CD14-positive monocyte (primary cell): ENCODE results near the gene LEPROT. TPM values are rescaled to one million over a fixed set of nuclear protein-coding genes. Genes with fewer than 3 reads are reported as not detected.

Source experiments
- DNase-seq, 3 donors: peaks; one replicate each; pipeline ENCODE4 v3.0.0-alpha.2; 2011 to 2022
- H2AFZ ChIP-seq: 2 replicates; pipeline ENCODE4 v1.6.0; 2012; ENCODE audit warnings: mild to moderate bottlenecking, low read depth, low read length, inconsistent platforms; ENCODE audit not compliant: insufficient read depth, poor library complexity, severe bottlenecking
- H3K27ac ChIP-seq, 2 donors: 1 replicate in 1 of 2; 2 replicates in 1 of 2; pipeline ENCODE4 v1.5.1; 2012 to 2013; ENCODE audit warnings: low read length in 2 of 2, control low read depth in 1 of 2, inconsistent platforms in 1 of 2, low read depth in 1 of 2, mild to moderate bottlenecking in 1 of 2
- H3K27me3 ChIP-seq, 2 donors: one replicate each; pipeline versions ENCODE4 v1.6.0 to v1.6.1; 2011 to 2013; ENCODE audit warnings: low read length in 2 of 2; ENCODE audit not compliant: control insufficient read depth in 2 of 2, insufficient read depth in 2 of 2
- H3K36me3 ChIP-seq, 2 donors: replicated peaks in 1 of 2; 1 replicate in 1 of 2; 2 replicates in 1 of 2; pipeline versions ENCODE4 v1.5.1 to v1.6.1; 2012 to 2013; ENCODE audit warnings: low read length in 2 of 2, control low read depth in 1 of 2, inconsistent platforms in 1 of 2, mild to moderate bottlenecking in 1 of 2; ENCODE audit not compliant: insufficient read depth in 2 of 2, control insufficient read depth in 1 of 2
- H3K4me1 ChIP-seq, 2 donors: 1 replicate in 1 of 2; 2 replicates in 1 of 2; pipeline versions ENCODE4 v1.5.1 to v1.6.1; 2012 to 2013; ENCODE audit warnings: low read length in 2 of 2, control low read depth in 1 of 2, inconsistent platforms in 1 of 2, mild to moderate bottlenecking in 1 of 2, moderate library complexity in 1 of 2; ENCODE audit not compliant: insufficient read depth in 2 of 2, control insufficient read depth in 1 of 2
- H3K4me2 ChIP-seq: replicated peaks from 2 replicates; pipeline ENCODE3; 2012; ENCODE audit warnings: low read length, moderate library complexity, mild to moderate bottlenecking; ENCODE audit not compliant: poor library complexity, severe bottlenecking; ENCODE audit errors: extremely low read depth
- H3K4me3 ChIP-seq, 3 experiments: fragments of 200-600 bp in 1 of 3; sonication (generic) in 1 of 3; replicated peaks in 1 of 3; 1 replicate in 2 of 3; 2 replicates in 1 of 3; pipeline ENCODE4 v1.5.1; 2011 to 2013; ENCODE audit warnings: low read length in 3 of 3, mild to moderate bottlenecking in 3 of 3, control low read depth in 2 of 3, low read depth in 2 of 3, inconsistent platforms in 1 of 3, moderate library complexity in 1 of 3
- H3K79me2 ChIP-seq: 2 replicates; pipeline ENCODE4 v1.6.0; 2012; ENCODE audit warnings: mild to moderate bottlenecking, control low read depth, inconsistent platforms, low read length, moderate library complexity; ENCODE audit not compliant: insufficient read depth
- H3K9ac ChIP-seq: 2 replicates; pipeline ENCODE4 v1.6.0; 2017; ENCODE audit warnings: low read length, mild to moderate bottlenecking; ENCODE audit not compliant: insufficient read depth, poor library complexity, severe bottlenecking
- H3K9me3 ChIP-seq, 2 donors: replicated peaks in 1 of 2; 1 replicate in 1 of 2; 2 replicates in 1 of 2; pipeline versions ENCODE4 v1.5.1 to v1.6.1; 2012 to 2013; ENCODE audit warnings: low read length in 2 of 2, control low read depth in 1 of 2; ENCODE audit not compliant: control insufficient read depth in 1 of 2, insufficient read depth in 1 of 2
- H4K20me1 ChIP-seq: 2 replicates; pipeline ENCODE4 v1.6.0; 2012; ENCODE audit warnings: mild to moderate bottlenecking, low read length, control low read depth, moderate library complexity; ENCODE audit not compliant: insufficient read depth
- H3K27ac Mint-ChIP-seq, 7 donors: one replicate each; pipeline ENCODE4 v1.8.0; 2020; ENCODE audit warnings: mild to moderate bottlenecking in 7 of 7, mixed read lengths in 7 of 7, moderate library complexity in 6 of 7, inconsistent platforms in 2 of 7
- H3K27me3 Mint-ChIP-seq, 3 donors: one replicate each; pipeline ENCODE4 v1.8.0; 2021 to 2022; ENCODE audit warnings: low read depth in 3 of 3, mild to moderate bottlenecking in 3 of 3, mixed read lengths in 3 of 3, moderate library complexity in 3 of 3, inconsistent platforms in 1 of 3
- H3K36me3 Mint-ChIP-seq, 2 donors: one replicate each; pipeline ENCODE4 v1.8.0; 2020; ENCODE audit warnings: mixed read lengths in 2 of 2, inconsistent platforms in 1 of 2, mild to moderate bottlenecking in 1 of 2
- H3K4me1 Mint-ChIP-seq: one replicate; pipeline ENCODE4 v1.8.0; 2020; ENCODE audit warnings: mild to moderate bottlenecking, mixed read lengths
- H3K4me3 Mint-ChIP-seq, 2 donors: one replicate each; pipeline ENCODE4 v1.8.0; 2020; ENCODE audit warnings: mild to moderate bottlenecking in 2 of 2, mixed read lengths in 2 of 2, moderate library complexity in 1 of 2
- H3K9me3 Mint-ChIP-seq, 7 donors: one replicate each; pipeline ENCODE4 v1.8.0; 2020 to 2022; ENCODE audit warnings: mixed read lengths in 7 of 7, mild to moderate bottlenecking in 6 of 7, moderate library complexity in 6 of 7, inconsistent platforms in 2 of 7
- CTCF ChIP-seq: fragments of 200-600 bp; IDR thresholded peaks from one replicate; pipeline ENCODE4 v1.8.0; 2022; ENCODE audit warnings: antibody characterized with exemption, mild to moderate bottlenecking
- WGBS: methylation state at CpG from one replicate; pipeline ENCODE4 v1.1.5; 2013; ENCODE audit warnings: missing lambda C conversion rate; ENCODE audit not compliant: insufficient coverage; 5-methylcytosine and 5-hydroxymethylcytosine counted together
- intact Hi-C, 2 donors: fragments of 100-400 bp; cut with micrococcal nuclease; formaldehyde crosslinking; loops; one replicate each; pipeline versions ENCODE4 v1.15.0 to v1.15.1; 2023
- polyA plus RNA-seq, 3 donors: library from polyadenylated mRNA; depleted of rRNA in 1 of 3; unstranded in 2 of 3; stranded (reverse) in 1 of 3; fragments of 300-500 nt in 2 of 3; fragments of >200 nt in 1 of 3; fragmentation: Illumina TruSeq in 2 of 3; gene quantifications; 1 replicate in 2 of 3; 2 replicates in 1 of 3; pipeline ENCODE4 v1.2.3, GENCODE V29; 2012 to 2021

Gene LEPROT
- polyA plus RNA-seq, 3 donors, result 56.3 to 75.0 (median 74.7) TPM

GRCh38 chr1:65478379-65479026 lies 58.0 kb downstream of the LEPROT start:
- Mint-ChIP-seq H3K4me3 (no peak overlapping the region), H3K27me3 (peaks cover 0 to 3% (median 0%) of the 10 kb centered on the region in 3 donors), H3K4me1 (no peaks in the 10 kb centered on the region), H3K27ac (no peak overlapping the region), H3K9me3 (no peaks in the 10 kb centered on the region), H3K36me3 (no peaks in the 10 kb centered on the region)
- no peak for TF ChIP-seq CTCF
- Histone ChIP-seq H3K4me3 (no peak overlapping the region), H3K27me3 (no peaks in the 10 kb centered on the region), H3K79me2 (no peaks in the 10 kb centered on the region), H4K20me1 (no peaks in the 10 kb centered on the region), H3K4me2 (no peak overlapping the region), H3K27ac (no peak overlapping the region), H3K4me1 (no peaks in the 10 kb centered on the region), H2AFZ (no peak overlapping the region), H3K9me3 (no peaks in the 10 kb centered on the region), H3K9ac (no peak overlapping the region), H3K36me3 (no peaks in the 10 kb centered on the region)
- no peak for DNase-seq
- intact Hi-C loops, result no loop called here
- no CpG with 5 or more reads among the region's 3 CpGs for WGBS

- Mint-ChIP-seq H3K4me3 (no peak overlapping the region), H3K36me3 (no peaks in the 10 kb centered on the region), H3K9me3 (no peaks in the 10 kb centered on the region), H3K27ac (no peak overlapping the region), H3K4me1 (no peaks in the 10 kb centered on the region), H3K27me3 (peaks cover 0 to 3% (median 0%) of the 10 kb centered on the region in 3 donors)
- H3K36me3 ChIP-seq, result no peaks in the 10 kb centered on the region
- H3K4me3 ChIP-seq, result no peak overlapping the region
- no peaks in the 10 kb centered on the region for H3K27me3 ChIP-seq
- no peak overlapping the region for H3K27ac ChIP-seq
- H4K20me1 ChIP-seq, result no peaks in the 10 kb centered on the region
- H3K4me2 ChIP-seq, result no peak overlapping the region
- no peak overlapping the region for H3K9ac ChIP-seq
- 100% methylated on average over 2 of the region's 4 CpGs for WGBS
- H3K79me2 ChIP-seq, result no peaks in the 10 kb centered on the region
- DNase-seq, result no peak
- H3K4me1 ChIP-seq, result no peaks in the 10 kb centered on the region
- intact Hi-C loops, result no loop called here
- H2AFZ ChIP-seq, result no peak overlapping the region
- TF ChIP-seq CTCF, result no peak
- no peaks in the 10 kb centered on the region for H3K9me3 ChIP-seq
These were observed 59.2 kb downstream of the LEPROT start for GRCh38 chr1:65479554-65480204.
